Liver (tissue), 9 donors: ENCODE data around the gene MAP7D3. TPM values are rescaled to one million over a fixed set of nuclear protein-coding genes. Genes with fewer than 3 reads are reported as not detected.

Source experiments
- DNase-seq: peaks from one replicate; pipeline ENCODE4 v3.0.0-alpha.2; 2017; ENCODE audit warnings: low spot score
- H3K27ac ChIP-seq, 2 donors: one replicate each; pipeline ENCODE4 v1.7.0; 2013; ENCODE audit warnings: inconsistent platforms in 2 of 2, low read length in 2 of 2, control low read depth in 1 of 2, low read depth in 1 of 2, mild to moderate bottlenecking in 1 of 2
- H3K27me3 ChIP-seq, 4 donors: one replicate each; pipeline versions ENCODE4 v1.6.1 to v1.7.0; 2013; ENCODE audit warnings: low read length in 3 of 4, inconsistent platforms in 1 of 4, mild to moderate bottlenecking in 1 of 4, moderate library complexity in 1 of 4; ENCODE audit not compliant: control insufficient read depth in 4 of 4, insufficient read depth in 4 of 4
- H3K36me3 ChIP-seq, 4 donors: one replicate each; pipeline versions ENCODE4 v1.6.1 to v1.7.0; 2013; ENCODE audit warnings: low read length in 3 of 4, mild to moderate bottlenecking in 3 of 4, low read depth in 1 of 4, moderate library complexity in 1 of 4; ENCODE audit not compliant: control insufficient read depth in 4 of 4, insufficient read depth in 3 of 4
- H3K4me1 ChIP-seq, 4 donors: one replicate each; pipeline versions ENCODE4 v1.6.1 to v1.7.0; 2013; ENCODE audit warnings: low read length in 3 of 4, mild to moderate bottlenecking in 3 of 4, moderate library complexity in 1 of 4; ENCODE audit not compliant: control insufficient read depth in 4 of 4, insufficient read depth in 4 of 4
- H3K4me3 ChIP-seq, 3 donors: one replicate each; pipeline versions ENCODE4 v1.6.1 to v1.7.0; 2013; ENCODE audit warnings: low read length in 3 of 3, control low read depth in 1 of 3, low read depth in 1 of 3, mild to moderate bottlenecking in 1 of 3
- H3K9ac ChIP-seq, 2 donors: one replicate each; pipeline ENCODE4 v1.7.0; 2013; ENCODE audit warnings: low read length in 2 of 2, mild to moderate bottlenecking in 2 of 2, moderate library complexity in 2 of 2, control low read depth in 1 of 2, low read depth in 1 of 2
- H3K9me3 ChIP-seq, 4 donors: one replicate each; pipeline versions ENCODE4 v1.6.1 to v1.7.0; 2013; ENCODE audit warnings: low read length in 3 of 4; ENCODE audit not compliant: control insufficient read depth in 4 of 4
- ATF3 ChIP-seq: IDR thresholded peaks from 2 replicates; pipeline ENCODE4 v1.6.1; 2016; ENCODE audit warnings: antibody characterized with exemption
- CTCF ChIP-seq: fragments of 150-350 bp; IDR thresholded peaks from 2 replicates; pipeline ENCODE4 v1.5.1; 2017; ENCODE audit warnings: improper control_type of control experiment, low read depth, low read length; ENCODE audit not compliant: missing input control
- EGR1 ChIP-seq, 2 donors: IDR thresholded peaks; 2 replicates each; pipeline ENCODE4 v1.6.1; 2016 to 2018; ENCODE audit warnings: antibody characterized with exemption in 2 of 2, low read depth in 2 of 2
- FOXA1 ChIP-seq: IDR thresholded peaks from 2 replicates; pipeline ENCODE4 v1.6.1; 2016; ENCODE audit warnings: antibody characterized with exemption
- GABPA ChIP-seq, 2 donors: IDR thresholded peaks in 1 of 2; conservative IDR thresholded peaks in 1 of 2; 2 replicates each; pipeline ENCODE4 v1.6.1; 2016; ENCODE audit warnings: antibody characterized with exemption in 2 of 2, mild to moderate bottlenecking in 1 of 2, moderate library complexity in 1 of 2
- HNF4A ChIP-seq, 2 donors: conservative IDR thresholded peaks; 2 replicates each; pipeline ENCODE4 v1.6.1; 2016; ENCODE audit warnings: antibody characterized with exemption in 2 of 2, mild to moderate bottlenecking in 2 of 2
- HNF4G ChIP-seq: IDR thresholded peaks from 2 replicates; pipeline ENCODE4 v1.6.1; 2016; ENCODE audit warnings: antibody characterized with exemption
- JUND ChIP-seq, 2 donors: IDR thresholded peaks; 2 replicates each; pipeline ENCODE4 v1.6.1; 2016; ENCODE audit warnings: antibody characterized with exemption in 2 of 2
- NR2F2 ChIP-seq: IDR thresholded peaks from 2 replicates; pipeline ENCODE4 v1.6.1; 2016; ENCODE audit warnings: antibody characterized with exemption
- RAD21 ChIP-seq, 2 donors: IDR thresholded peaks; 2 replicates each; pipeline ENCODE4 v1.6.1; 2016; ENCODE audit warnings: antibody characterized with exemption in 2 of 2, mild to moderate bottlenecking in 2 of 2
- RXRA ChIP-seq, 2 donors: IDR thresholded peaks; 2 replicates each; pipeline ENCODE4 v1.6.1; 2017 to 2018; ENCODE audit warnings: antibody characterized with exemption in 2 of 2, mild to moderate bottlenecking in 1 of 2
- SP1 ChIP-seq: IDR thresholded peaks from 2 replicates; pipeline ENCODE4 v1.6.1; 2018; ENCODE audit warnings: antibody characterized with exemption, mild to moderate bottlenecking
- ZBTB33 ChIP-seq: IDR thresholded peaks from 2 replicates; pipeline ENCODE4 v1.6.1; 2016; ENCODE audit warnings: antibody characterized with exemption
- WGBS: extraction: QIAGEN DNeasy Blood & Tissue Kit; methylation state at CpG from one replicate; pipeline ENCODE4 v1.1.7; 2013; 5-methylcytosine and 5-hydroxymethylcytosine counted together
- polyA plus RNA-seq, 2 donors: library from polyadenylated mRNA; stranded (reverse) in 1 of 2; unstranded in 1 of 2; fragments of 200-250 nt in 1 of 2; fragments of >200 nt in 1 of 2; fragmentation: Nextera tagmentation in 1 of 2; extraction: Ambion mirVana in 1 of 2; gene quantifications; one replicate each; pipeline versions ENCODE4 v1.2.1 to v1.2.3, GENCODE V29; 2013 to 2015
- total RNA-seq, 2 donors: library from RNA; depleted of rRNA; stranded (reverse); fragments of >200 nt; gene quantifications; one replicate each; pipeline ENCODE4 v1.2.3, GENCODE V29; 2014
- donor health status: healthy.
- donor health status: healthy.
- donor health status: healthy.
- donor health status: healthy.
- donor health status: healthy.

MAP7D3 gene
- total and polyA plus RNA-seq, 4 donors, result 1.6 to 4.4 (median 3.1) TPM

- H3K9me3 ChIP-seq, result no peaks in the 10 kb centered on the region
- peak overlapping the region in 1 of 3 donors; percentile 17 for H3K4me3 ChIP-seq
- DNase-seq, result no peak
- no peaks in the 10 kb centered on the region for H3K27me3 ChIP-seq
- 13% methylated on average over 3 of the region's 3 CpGs for WGBS
- no peaks in the 10 kb centered on the region for H3K36me3 ChIP-seq
- no peak for TF ChIP-seq GABPA (IDR thresholded peaks at IDR 0.05 in 1 of 2, conservative IDR thresholded peaks at IDR 0.05 in 1 of 2)
- TF ChIP-seq NR2F2, result no peak
- TF ChIP-seq JUND (IDR thresholded peaks at IDR 0.05), result no peak
- TF ChIP-seq ATF3, result no peak
- TF ChIP-seq EGR1 (IDR thresholded peaks at IDR 0.05; ENCODE audit: low read depth in 2 of 2), result no peak
- no peak for TF ChIP-seq CTCF
- TF ChIP-seq HNF4A (conservative IDR thresholded peaks at IDR 0.05), result peak in 1 of 2 donors; percentile 56
- H3K4me1 ChIP-seq, result peaks cover 3 to 22% (median 9%) of the 10 kb centered on the region in 4 donors
- peak overlapping the region in 1 of 2 donors; percentile 9 for H3K9ac ChIP-seq
- peak overlapping the region; percentile 65 to 82 for H3K27ac ChIP-seq
Measured at GRCh38 chrX:136186023-136186413, 65.2 kb downstream of the MAP7D3 start.

- Histone ChIP-seq H3K27me3 (no peaks in the 10 kb centered on the region), H3K4me3 (peak overlapping the region in 1 of 3 donors; percentile 17), H3K9me3 (no peaks in the 10 kb centered on the region), H3K27ac (peak overlapping the region; percentile 65 to 82), H3K36me3 (no peaks in the 10 kb centered on the region), H3K4me1 (peaks cover 1 to 17% (median 6%) of the 10 kb centered on the region in 4 donors), H3K9ac (peak overlapping the region; percentile 9 to 53)
- DNase-seq, result no peak
- no peak for TF ChIP-seq HNF4G
- no peak for TF ChIP-seq EGR1 (IDR thresholded peaks at IDR 0.05; ENCODE audit: low read depth in 2 of 2)
- peak in 1 of 2 donors; percentile 51 for TF ChIP-seq JUND (IDR thresholded peaks at IDR 0.05)
- TF ChIP-seq NR2F2, result peak; percentile 9
- TF ChIP-seq RAD21 (IDR thresholded peaks at IDR 0.05), result no peak
- peak; percentile 2 to 19 for TF ChIP-seq RXRA (IDR thresholded peaks at IDR 0.05)
- TF ChIP-seq HNF4A (conservative IDR thresholded peaks at IDR 0.05), result peak; percentile 27 to 42
- TF ChIP-seq SP1, result peak; percentile 46
- 9% methylated on average over 8 of the region's 8 CpGs for WGBS
Measured at GRCh38 chrX:136185401-136186022, 65.7 kb downstream of the MAP7D3 start.

- H3K9me3 ChIP-seq, result no peaks in the 10 kb centered on the region
- no peak for DNase-seq
- no peak overlapping the region for H3K9ac ChIP-seq
Measured at GRCh38 chrX:136183917-136184316, 67.3 kb downstream of the MAP7D3 start.

More at GRCh38 chrX:136183917-136184316, 67.3 kb downstream of the MAP7D3 start:
- TF ChIP-seq ZBTB33 (no peak), FOXA1 (no peak), SP1 (no peak), RAD21 (IDR thresholded peaks at IDR 0.05) (no peak)
- H3K4me1 ChIP-seq, result peaks cover 0 to 9% (median 2%) of the 10 kb centered on the region in 4 donors
- WGBS, result 86% methylated on average over 1 of the region's 1 CpG
- no peaks in the 10 kb centered on the region for H3K36me3 ChIP-seq
- H3K27ac ChIP-seq, result no peak overlapping the region
- no peak overlapping the region for H3K4me3 ChIP-seq
- no peaks in the 10 kb centered on the region for H3K27me3 ChIP-seq
